Mucosa of descending colon (tissue), 3 donors: ENCODE results near the gene CDH7. TPM values are rescaled to one million over a fixed set of nuclear protein-coding genes. Genes with fewer than 3 reads are reported as not detected.
A peak's percentile ranks its signal among the peaks of the same experiment; 100 is the strongest.

ENCODE experiments used
- ATAC-seq: fragments of 200-7000 bp; cut with Tn5 transposase; one replicate; pipeline ENCODE4 v1.9.1; 2020; ENCODE audit warnings: mild to moderate bottlenecking, moderate library complexity
- DNase-seq, 3 donors: peaks; one replicate each; pipeline ENCODE4 v3.0.0-alpha.2; 2020
- H3K36me3 ChIP-seq: fragments of 200-600 bp; one replicate; pipeline ENCODE4 v1.8.0; 2021; ENCODE audit warnings: low read depth, mild to moderate bottlenecking
- H3K4me1 ChIP-seq: fragments of 200-600 bp; one replicate; pipeline ENCODE4 v1.8.0; 2021; ENCODE audit warnings: low read depth, mild to moderate bottlenecking
- H3K4me3 ChIP-seq: fragments of 200-600 bp; one replicate; pipeline ENCODE4 v1.8.0; 2021; ENCODE audit warnings: mild to moderate bottlenecking
- H3K9me3 ChIP-seq: fragments of 200-600 bp; one replicate; pipeline ENCODE4 v1.8.0; 2021; ENCODE audit warnings: mild to moderate bottlenecking
- intact Hi-C, 2 donors: fragments of 100-400 bp; cut with DNase I in 1 of 2; cut with micrococcal nuclease in 1 of 2; formaldehyde crosslinking; loops; one replicate each; pipeline versions ENCODE4 v1.11.0 to v1.11.1; 2022; cut with DNase I, micrococcal nuclease
- total RNA-seq, 3 donors: library from RNA; stranded (reverse); fragmentation: NEBNext Ultra II Directional in 2 of 3; extraction: Animal tissue kit (Norgen Biotek cat#: 25700) in 2 of 3; gene quantifications; one replicate each; pipeline versions ENCODE4 v1.2.1 to v1.2.4, GENCODE V29; 2021 to 2023
- TF ChIP-seq, protein P1 (sequence below): fragments of 200-600 bp; IDR thresholded peaks from one replicate; pipeline ENCODE4 v1.8.0; 2022; ENCODE audit warnings: antibody characterized with exemption, mild to moderate bottlenecking
- donor health status: DM: no; HTN: no; CAD: no; lungs with moderate emphysema.
- donor health status: DM: no; HTN: no; CAD: no.
- donor health status: DM: no; HTN: yes; CAD: no.

The CDH7 gene
- total RNA-seq, 3 donors from 2014 or later, result not detected

GRCh38 chr18:65768120-65768778, 17.4 kb downstream of the CDH7 start:
- intact Hi-C loops, result no loop called here
- ATAC-seq (peak; percentile 74), DNase-seq (no peak)
- Histone ChIP-seq H3K9me3 (no peaks in the 10 kb centered on the region), H3K4me3 (no peak overlapping the region), H3K4me1 (no peaks in the 10 kb centered on the region), H3K36me3 (no peaks in the 10 kb centered on the region)
- TF ChIP-seq, protein P1, sequence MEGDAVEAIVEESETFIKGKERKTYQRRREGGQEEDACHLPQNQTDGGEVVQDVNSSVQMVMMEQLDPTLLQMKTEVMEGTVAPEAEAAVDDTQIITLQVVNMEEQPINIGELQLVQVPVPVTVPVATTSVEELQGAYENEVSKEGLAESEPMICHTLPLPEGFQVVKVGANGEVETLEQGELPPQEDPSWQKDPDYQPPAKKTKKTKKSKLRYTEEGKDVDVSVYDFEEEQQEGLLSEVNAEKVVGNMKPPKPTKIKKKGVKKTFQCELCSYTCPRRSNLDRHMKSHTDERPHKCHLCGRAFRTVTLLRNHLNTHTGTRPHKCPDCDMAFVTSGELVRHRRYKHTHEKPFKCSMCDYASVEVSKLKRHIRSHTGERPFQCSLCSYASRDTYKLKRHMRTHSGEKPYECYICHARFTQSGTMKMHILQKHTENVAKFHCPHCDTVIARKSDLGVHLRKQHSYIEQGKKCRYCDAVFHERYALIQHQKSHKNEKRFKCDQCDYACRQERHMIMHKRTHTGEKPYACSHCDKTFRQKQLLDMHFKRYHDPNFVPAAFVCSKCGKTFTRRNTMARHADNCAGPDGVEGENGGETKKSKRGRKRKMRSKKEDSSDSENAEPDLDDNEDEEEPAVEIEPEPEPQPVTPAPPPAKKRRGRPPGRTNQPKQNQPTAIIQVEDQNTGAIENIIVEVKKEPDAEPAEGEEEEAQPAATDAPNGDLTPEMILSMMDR, result no peak

- TF ChIP-seq, protein P1, result no peak
- Histone ChIP-seq H3K4me1 (no peaks in the 10 kb centered on the region), H3K4me3 (no peak overlapping the region), H3K9me3 (no peaks in the 10 kb centered on the region), H3K36me3 (no peaks in the 10 kb centered on the region)
- DNase-seq (no peak), ATAC-seq (no peak)
- intact Hi-C loops, result no loop called here
Observed at GRCh38 chr18:65769652-65770051, 18.8 kb downstream of the CDH7 start.

GRCh38 chr18:65786474-65786873, 35.7 kb downstream of the CDH7 start:
- Histone ChIP-seq H3K4me3 (no peak overlapping the region), H3K36me3 (no peaks in the 10 kb centered on the region), H3K9me3 (no peaks in the 10 kb centered on the region), H3K4me1 (no peaks in the 10 kb centered on the region)
- ATAC-seq, result no peak
- TF ChIP-seq, protein P1, result no peak
- intact Hi-C loops, result no loop called here
- DNase-seq, result no peak

- TF ChIP-seq, protein P1, result no peak
- H3K36me3 ChIP-seq, result no peaks in the 10 kb centered on the region
- peak; percentile 45 for ATAC-seq
- no peak overlapping the region for H3K4me3 ChIP-seq
- intact Hi-C loops, result no loop called here
- no peaks in the 10 kb centered on the region for H3K9me3 ChIP-seq
- H3K4me1 ChIP-seq, result no peaks in the 10 kb centered on the region
- peak in 2 of 3 donors; percentile 21 for DNase-seq
Observed at GRCh38 chr18:65788373-65788772, 37.6 kb downstream of the CDH7 start.

DNA sequence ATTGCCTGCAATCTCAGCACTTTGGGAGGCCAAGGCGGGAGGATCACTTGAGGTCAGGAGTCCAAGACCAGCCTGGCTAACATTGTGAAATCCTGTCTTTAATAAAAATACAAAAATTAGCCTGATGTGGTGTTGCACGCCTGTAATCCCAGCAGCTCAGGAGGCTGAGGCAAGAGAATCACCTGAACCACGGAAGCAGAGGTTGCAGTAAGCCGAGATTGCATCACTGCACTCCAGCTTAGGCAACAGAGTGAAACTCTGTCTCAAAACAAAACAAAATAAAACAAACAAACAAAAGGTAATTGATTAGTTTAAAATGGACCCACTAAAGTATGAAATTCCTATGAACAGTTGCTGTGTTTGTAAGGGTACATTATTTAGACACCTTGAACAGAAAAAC, 39.8 kb downstream of the CDH7 start:
- H3K4me3 ChIP-seq, result no peak overlapping the region
- ATAC-seq (no peak), DNase-seq (no peak)
- intact Hi-C loops, result no loop called here
- TF ChIP-seq, protein P1, result no peak
- H3K4me1 ChIP-seq, result no peaks in the 10 kb centered on the region
- H3K9me3 ChIP-seq, result no peaks in the 10 kb centered on the region
- no peaks in the 10 kb centered on the region for H3K36me3 ChIP-seq

- Histone ChIP-seq H3K9me3 (no peaks in the 10 kb centered on the region), H3K4me1 (no peaks in the 10 kb centered on the region), H3K36me3 (no peaks in the 10 kb centered on the region), H3K4me3 (no peak overlapping the region)
- intact Hi-C loops, result no loop called here
- DNase-seq (no peak), ATAC-seq (no peak)
- TF ChIP-seq, protein P1, result no peak
Observed at GRCh38 chr18:65791719-65792118, 40.9 kb downstream of the CDH7 start.
